Germinal center (tissue), 1 donor: ENCODE measurements around the gene UBE2I.

Experiments
- DNase-seq: peaks from one replicate; pipeline ENCODE4 v3.0.0; 2012; ENCODE audit warnings: mixed read lengths, low spot score

UBE2I gene

DNA sequence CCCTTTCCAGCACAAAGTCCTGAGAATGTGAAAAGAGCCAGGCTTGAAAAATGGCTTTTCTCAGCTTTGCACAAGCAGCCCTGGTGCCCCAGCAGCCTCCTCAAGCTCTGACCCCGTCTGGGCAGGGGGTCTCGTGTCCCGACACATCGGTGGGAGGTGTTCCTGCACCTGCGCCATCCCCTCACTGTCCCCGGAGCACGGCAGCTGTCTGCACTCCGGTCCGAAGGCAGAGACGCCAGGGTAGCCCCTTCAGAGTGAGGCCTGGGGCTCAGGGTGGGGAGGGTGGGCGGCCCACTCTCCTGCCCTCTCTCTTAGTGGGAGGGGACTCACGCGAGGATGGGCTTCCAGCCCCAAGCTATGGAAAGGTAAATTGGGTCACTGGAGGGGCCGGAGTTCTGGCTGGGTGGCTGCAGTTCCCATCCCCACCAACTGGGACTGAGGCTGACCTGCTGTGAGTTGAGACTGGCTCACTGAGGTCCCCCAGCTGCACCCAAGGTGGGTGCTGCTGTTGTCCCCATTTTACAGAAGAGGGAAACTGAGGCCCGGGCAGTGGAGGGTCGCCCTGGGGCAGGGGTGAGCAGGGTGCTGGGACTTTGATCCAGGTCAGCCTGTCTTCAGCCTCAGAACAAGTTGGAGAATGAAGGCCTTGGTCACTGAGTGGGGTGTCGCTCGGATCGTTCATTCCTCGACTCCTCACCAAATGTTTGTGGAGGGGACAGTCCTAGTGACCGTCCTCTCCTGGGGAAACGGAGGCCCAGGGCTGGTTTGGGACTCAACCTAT lies 21.7 kb downstream of the UBE2I start:
- no peak for DNase-seq

- peak; percentile 89 for DNase-seq
Measured at GRCh38 chr16:1331712-1332617, 22.5 kb downstream of the UBE2I start.

- DNase-seq, result no peak
Measured at GRCh38 chr16:1332618-1333148, 23.2 kb downstream of the UBE2I start.

GRCh38 chr16:1333149-1333812 lies 23.8 kb downstream of the UBE2I start, which contains the start of gene BAIAP3:
BAIAP3 (plus strand) TSS chr16:1333645; CDS start chr16:1338550, 4,905 bp downstream.
- DNase-seq, result peak; percentile 70

DNA sequence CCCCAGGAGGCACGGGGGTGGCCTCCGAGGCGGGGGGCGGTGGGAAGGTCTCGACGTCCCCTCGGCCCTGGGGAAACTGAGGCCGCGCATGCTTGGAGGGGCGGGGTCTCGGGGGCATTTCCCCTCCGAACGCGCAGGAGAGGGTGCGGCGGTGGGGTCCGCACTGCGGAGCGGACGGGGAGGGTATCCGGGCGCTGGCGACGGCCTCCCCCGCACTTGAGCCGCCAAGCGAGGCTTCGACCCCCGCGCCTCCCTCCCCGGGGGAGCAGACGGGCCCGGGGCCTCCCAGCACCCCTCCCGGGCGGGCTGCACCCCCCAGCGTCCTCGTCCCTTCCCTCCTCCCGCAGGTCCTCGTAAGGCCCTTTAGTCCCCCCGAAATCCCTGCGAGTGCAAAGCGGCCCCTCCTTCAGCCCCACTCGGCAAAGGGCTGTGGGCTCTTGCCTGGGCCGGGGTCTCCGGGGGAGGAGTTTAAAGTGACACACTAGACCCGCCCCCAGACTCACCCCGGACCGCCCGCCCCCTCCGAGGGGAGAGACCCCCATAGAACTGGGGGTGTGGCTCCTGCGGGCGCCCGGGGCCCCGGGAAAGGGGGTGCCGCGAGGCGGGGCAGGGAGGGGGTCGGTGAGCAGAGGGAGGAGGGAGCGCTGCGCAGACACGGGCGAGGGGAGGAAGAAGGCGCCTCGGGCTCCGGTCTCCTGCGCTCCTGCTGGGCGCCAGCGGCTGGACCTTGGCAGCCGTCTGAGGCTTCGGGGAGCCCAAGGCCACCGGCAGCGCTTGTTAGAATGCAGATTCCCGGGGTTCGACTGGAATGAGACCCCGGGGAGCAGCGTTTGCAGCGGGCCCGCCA lies 24.6 kb downstream of the UBE2I start:
- no peak for DNase-seq

DNA sequence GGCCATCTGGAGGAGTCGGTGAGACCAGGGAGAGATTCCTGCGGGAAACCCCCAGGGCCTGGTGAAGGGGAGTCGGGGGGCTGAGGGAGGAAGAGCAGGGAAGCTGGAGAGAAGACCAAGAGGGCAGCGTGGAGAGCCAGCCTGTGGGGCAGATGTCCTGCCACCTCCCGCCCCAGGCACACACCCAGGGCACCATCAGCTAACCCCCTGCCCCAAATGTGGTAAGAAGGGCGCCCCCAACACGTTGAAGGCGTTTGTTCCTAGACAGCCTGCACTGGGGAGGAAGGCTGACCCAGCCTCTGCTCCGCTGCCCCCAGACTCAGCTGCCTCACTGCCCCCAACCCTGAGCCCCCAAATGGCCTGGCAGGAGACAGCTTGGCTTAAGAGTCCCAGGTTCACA lies 25.3 kb downstream of the UBE2I start:
- no peak for DNase-seq

GRCh38 chr16:1335211-1335971 lies 26.0 kb downstream of the UBE2I start:
- DNase-seq, result no peak

- DNase-seq, result no peak
Measured at GRCh38 chr16:1335996-1336395, 26.6 kb downstream of the UBE2I start.

- DNase-seq, result no peak
Measured at GRCh38 chr16:1336619-1337018, 27.2 kb downstream of the UBE2I start.

DNA sequence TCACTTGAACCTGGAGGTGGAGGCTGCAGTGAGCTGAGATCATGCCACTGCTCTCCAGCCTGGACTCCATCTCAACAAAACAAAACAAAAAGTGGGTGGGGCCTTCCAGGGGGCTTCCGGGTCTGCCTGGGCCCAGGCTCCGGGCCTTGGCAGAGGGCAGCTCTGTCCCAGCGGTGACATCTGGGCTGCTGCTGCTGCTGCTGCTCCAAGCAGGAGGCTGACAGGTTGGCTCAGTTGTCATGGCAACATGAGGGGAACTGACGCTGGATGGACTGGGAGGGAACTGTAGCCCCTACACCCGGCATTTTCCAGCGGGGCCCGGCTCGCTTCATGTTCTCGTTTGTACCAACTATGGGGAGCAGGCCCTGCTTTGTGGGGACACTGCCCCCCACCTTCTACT lies 28.1 kb downstream of the UBE2I start:
- no peak for DNase-seq

- no peak for DNase-seq
Measured at GRCh38 chr16:1338119-1338730, 28.8 kb downstream of the UBE2I start.

DNA sequence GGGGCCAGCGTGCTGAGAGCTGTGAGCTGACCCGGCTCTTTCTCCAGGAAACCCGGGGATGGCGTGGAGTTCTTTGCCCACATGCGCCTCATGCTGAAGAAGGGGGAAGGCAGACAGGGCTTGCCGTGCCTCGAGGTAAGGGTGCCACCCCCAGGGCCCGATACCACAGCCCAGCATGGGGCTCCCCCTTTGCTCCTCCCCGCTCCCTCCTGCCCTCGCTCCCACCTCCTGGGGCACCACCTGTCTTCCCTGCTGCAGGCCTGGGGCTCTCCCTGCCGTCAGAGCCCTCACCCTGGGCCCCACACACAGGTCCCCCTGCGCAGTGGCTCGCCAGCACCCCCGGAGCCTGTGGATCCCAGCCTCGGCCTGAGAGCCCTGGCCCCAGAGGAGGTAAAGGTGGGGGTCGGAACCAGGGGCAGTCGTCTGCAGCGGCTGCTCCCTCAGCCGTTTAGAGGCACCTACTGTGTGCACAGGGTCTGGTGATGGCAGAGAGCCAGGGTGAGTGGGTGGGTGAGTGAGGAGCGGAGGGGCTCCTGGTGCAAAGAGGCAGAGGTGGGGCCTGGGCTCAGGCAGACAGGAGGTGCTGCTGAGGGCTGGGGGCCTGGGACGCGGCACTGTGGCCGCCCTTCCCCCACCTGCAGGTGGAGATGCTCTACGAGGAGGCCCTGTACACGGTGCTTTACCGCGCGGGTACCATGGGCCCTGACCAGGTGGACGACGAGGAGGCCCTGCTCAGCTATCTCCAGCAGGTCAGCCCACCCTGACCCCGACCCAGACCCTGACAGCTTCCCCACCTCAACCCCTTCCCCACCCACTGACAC lies 29.6 kb downstream of the UBE2I start:
- no peak for DNase-seq

- DNase-seq, result no peak
Measured at GRCh38 chr16:1340730-1341494, 31.5 kb downstream of the UBE2I start.

DNA sequence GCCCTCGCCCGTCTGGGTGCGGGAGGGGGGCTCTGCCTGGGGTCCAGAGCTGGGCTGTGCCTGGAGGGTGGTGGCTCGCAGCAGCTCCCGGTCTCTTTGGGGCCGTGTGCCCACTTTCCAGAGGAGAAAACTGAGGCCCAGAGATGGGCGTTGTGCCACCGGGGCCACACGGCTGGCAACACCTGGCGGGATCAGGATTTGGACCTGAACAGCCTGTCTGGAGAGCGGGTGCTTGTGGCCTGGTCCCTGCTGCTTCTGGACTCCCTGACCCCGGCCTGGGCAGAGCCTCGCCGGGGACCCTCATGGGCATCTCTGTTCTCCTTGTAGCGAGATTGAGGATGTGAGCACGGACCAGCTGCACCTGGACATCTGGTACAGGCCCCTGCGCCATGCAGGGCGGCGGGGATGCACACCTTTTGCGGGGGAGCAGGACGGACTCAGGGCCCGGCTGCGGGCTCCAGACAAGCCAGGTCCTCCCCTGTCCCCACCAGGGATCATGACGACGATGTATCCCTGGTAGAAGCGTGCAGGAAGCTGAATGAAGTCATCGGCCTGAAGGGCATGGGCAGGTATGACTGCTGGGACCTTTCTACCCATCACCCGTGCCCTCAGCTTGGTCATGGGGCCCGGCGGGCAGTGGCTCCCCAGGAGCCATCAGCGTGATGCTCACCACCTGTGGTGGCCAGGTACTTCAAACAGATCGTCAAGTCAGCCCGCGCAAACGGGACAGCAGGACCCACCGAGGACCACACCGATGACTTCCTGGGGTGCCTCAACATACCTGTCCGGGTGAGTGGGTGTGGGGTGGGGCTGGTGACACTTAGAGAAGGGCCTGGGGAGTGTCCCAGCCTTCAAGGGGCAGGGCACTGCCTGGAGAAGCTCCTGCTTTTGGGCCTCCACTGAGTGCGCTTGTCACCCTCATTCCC lies 32.3 kb downstream of the UBE2I start:
- no peak for DNase-seq

GRCh38 chr16:1342526-1343427 lies 33.3 kb downstream of the UBE2I start:
- peak; percentile 100 for DNase-seq
